Neural crest cell (in vitro differentiated cells): ENCODE data around the gene MYLK4. TPM values are rescaled to one million over a fixed set of nuclear protein-coding genes. Genes with fewer than 3 reads are reported as not detected.
A peak's percentile ranks its signal among the peaks of the same experiment; 100 is the strongest.

Source experiments
- DNase-seq: peaks from one replicate; pipeline ENCODE4 v3.0.0; 2021; ENCODE audit warnings: low read depth, mixed read lengths, low spot score
- H3K27ac Mint-ChIP-seq: one replicate; pipeline ENCODE4 v1.8.0; 2021; ENCODE audit warnings: mild to moderate bottlenecking, mixed read lengths; ENCODE audit not compliant: unreplicated experiment
- H3K27me3 Mint-ChIP-seq: 2 replicates; pipeline ENCODE4 v1.8.0; 2021; ENCODE audit warnings: low read depth, mild to moderate bottlenecking, mixed read lengths
- H3K36me3 Mint-ChIP-seq: 2 replicates; pipeline ENCODE4 v1.8.0; 2021; ENCODE audit warnings: low read depth, mild to moderate bottlenecking, mixed read lengths
- H3K4me1 Mint-ChIP-seq: 2 replicates; pipeline ENCODE4 v1.8.0; 2021; ENCODE audit warnings: mixed read lengths
- H3K4me3 Mint-ChIP-seq: one replicate; pipeline ENCODE4 v1.8.0; 2021; ENCODE audit warnings: mild to moderate bottlenecking, mixed read lengths
- H3K9me3 Mint-ChIP-seq: 2 replicates; pipeline ENCODE4 v1.8.0; 2021; ENCODE audit warnings: mixed read lengths
- total RNA-seq: library from RNA; stranded (reverse); gene quantifications from 2 replicates; pipeline ENCODE4 v1.2.1, GENCODE V29; 2021
- TF ChIP-seq, protein P1 (sequence below): fragments of 200-600 bp; sonication (generic); conservative IDR thresholded peaks from 2 replicates; pipeline ENCODE4 v1.5.0; 2021; ENCODE audit warnings: antibody characterized with exemption, mild to moderate bottlenecking

MYLK4 gene
- total RNA-seq, 1 donor from 2014 or later: 0.96 TPM

DNA sequence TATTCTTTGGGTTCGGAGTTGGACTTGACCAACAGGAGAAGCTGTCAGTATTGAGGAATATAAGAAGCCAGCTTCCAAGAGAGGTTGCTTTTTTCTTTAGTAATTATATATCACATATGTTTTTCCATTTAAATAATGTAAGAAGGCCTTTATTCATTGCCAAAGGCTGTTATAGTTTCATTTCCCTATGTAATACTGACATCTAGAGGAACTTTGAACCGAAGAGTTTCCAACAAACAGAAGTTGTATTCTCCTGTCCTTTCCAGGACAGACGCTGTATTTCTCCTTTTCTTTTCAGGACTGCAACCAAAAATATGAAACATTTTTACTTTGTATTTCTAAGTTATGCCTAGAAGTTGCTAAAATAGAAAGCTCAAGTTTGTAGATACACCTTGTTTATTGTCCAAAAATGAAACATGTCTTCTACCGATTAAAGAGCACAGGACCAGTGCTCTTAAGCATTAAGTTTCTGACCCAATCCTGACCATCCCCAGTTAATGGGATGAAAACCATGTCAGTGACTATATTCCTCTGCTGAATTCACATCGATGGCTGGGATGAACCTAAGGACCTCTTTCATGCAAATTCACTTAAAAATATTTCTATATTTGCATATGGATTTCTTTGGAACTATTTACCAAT is 55.1 kb downstream of the MYLK4 start:
- Mint-ChIP-seq H3K27me3 (no peaks in the 10 kb centered on the region), H3K4me1 (peaks cover 20% of the 10 kb centered on the region), H3K27ac (no peak overlapping the region), H3K4me3 (no peak overlapping the region), H3K36me3 (no peaks in the 10 kb centered on the region), H3K9me3 (no peaks in the 10 kb centered on the region)
- TF ChIP-seq, protein P1, sequence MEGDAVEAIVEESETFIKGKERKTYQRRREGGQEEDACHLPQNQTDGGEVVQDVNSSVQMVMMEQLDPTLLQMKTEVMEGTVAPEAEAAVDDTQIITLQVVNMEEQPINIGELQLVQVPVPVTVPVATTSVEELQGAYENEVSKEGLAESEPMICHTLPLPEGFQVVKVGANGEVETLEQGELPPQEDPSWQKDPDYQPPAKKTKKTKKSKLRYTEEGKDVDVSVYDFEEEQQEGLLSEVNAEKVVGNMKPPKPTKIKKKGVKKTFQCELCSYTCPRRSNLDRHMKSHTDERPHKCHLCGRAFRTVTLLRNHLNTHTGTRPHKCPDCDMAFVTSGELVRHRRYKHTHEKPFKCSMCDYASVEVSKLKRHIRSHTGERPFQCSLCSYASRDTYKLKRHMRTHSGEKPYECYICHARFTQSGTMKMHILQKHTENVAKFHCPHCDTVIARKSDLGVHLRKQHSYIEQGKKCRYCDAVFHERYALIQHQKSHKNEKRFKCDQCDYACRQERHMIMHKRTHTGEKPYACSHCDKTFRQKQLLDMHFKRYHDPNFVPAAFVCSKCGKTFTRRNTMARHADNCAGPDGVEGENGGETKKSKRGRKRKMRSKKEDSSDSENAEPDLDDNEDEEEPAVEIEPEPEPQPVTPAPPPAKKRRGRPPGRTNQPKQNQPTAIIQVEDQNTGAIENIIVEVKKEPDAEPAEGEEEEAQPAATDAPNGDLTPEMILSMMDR: peak; percentile 56
- no peak for DNase-seq

DNA sequence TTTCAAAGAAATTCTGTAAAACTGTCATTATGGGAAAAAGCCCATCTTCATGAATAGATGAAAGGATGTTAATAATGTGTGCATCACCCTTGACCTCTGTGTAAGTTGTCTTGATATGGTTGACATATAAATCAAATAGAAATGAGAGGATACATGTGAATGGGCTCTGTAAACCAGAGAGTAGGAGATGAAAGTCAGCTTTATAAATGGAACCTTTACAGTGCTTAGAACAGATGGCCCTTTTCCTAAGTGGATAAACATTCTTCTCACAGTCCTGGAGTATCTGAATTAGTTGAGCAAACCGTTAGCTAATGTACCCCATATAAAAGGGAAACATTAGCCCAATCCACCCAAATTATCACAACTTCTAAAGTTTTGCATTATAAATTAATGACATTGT is 57.5 kb downstream of the MYLK4 start:
- TF ChIP-seq, protein P1: no peak
- Mint-ChIP-seq H3K4me3 (no peak overlapping the region), H3K36me3 (no peaks in the 10 kb centered on the region), H3K27ac (no peak overlapping the region), H3K4me1 (peaks cover 12% of the 10 kb centered on the region), H3K9me3 (no peaks in the 10 kb centered on the region), H3K27me3 (no peaks in the 10 kb centered on the region)
- no peak for DNase-seq

DNA sequence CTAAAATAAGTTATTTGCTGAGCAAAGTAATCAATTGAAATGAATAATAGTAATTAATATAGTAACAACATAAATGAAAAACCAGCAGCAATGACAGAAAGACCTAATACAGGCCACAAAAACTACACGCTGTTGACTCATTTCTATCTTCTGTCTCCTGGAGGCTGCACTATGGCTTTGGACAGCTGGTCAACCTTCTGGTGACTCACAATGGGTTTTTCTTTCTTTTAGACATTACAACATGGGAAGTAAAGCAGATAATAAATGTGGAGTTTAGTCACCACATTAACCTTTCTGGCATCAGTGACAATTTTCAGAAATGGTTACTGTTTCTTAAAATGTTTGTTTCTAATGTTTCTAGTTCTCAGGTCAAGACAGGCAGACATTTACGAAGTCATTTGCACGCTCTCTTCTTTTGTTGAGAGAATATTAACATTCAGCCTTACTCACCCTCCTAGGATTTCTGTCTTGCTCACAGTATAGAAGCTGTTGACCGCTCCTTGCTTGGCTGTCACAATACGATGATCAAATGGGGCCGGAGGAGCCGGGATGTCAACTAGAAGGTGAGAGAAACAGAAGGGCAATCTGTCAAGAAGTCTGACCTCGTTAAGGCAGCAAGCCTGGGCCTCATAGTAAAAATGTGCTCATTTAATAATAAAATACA is 62.2 kb downstream of the MYLK4 start:
- no peak overlapping the region for H3K4me3 Mint-ChIP-seq
- peaks cover 5% of the 10 kb centered on the region for H3K36me3 Mint-ChIP-seq
- H3K9me3 Mint-ChIP-seq: peaks cover 5% of the 10 kb centered on the region
- TF ChIP-seq, protein P1: no peak
- peaks cover 10% of the 10 kb centered on the region for H3K4me1 Mint-ChIP-seq
- DNase-seq: no peak
- H3K27ac Mint-ChIP-seq: no peak overlapping the region
- no peaks in the 10 kb centered on the region for H3K27me3 Mint-ChIP-seq

DNA sequence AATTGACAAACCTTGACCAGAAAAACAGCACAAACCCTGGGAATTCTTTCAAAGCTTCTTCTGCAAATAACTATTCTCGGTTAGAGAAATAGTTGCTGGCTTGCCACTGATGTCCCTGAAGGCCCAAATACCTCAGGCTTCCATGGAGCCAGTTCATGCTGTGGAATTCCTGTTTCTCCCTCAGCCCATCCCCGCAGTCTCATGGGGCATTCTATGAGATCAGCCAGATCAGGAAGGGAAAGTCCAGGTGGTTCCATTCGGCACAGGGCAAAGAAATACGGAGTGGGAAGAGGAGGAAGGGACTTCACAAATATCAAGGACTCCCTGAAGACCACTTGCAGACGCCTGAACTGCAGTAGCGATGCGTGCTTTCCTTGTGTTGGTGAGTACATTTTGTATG is 63.3 kb downstream of the MYLK4 start:
- peaks cover 5% of the 10 kb centered on the region for H3K36me3 Mint-ChIP-seq
- no peak overlapping the region for H3K4me3 Mint-ChIP-seq
- no peaks in the 10 kb centered on the region for H3K27me3 Mint-ChIP-seq
- DNase-seq: no peak
- no peaks in the 10 kb centered on the region for H3K4me1 Mint-ChIP-seq
- no peak overlapping the region for H3K27ac Mint-ChIP-seq
- peaks cover 5% of the 10 kb centered on the region for H3K9me3 Mint-ChIP-seq
- TF ChIP-seq, protein P1: no peak

DNA sequence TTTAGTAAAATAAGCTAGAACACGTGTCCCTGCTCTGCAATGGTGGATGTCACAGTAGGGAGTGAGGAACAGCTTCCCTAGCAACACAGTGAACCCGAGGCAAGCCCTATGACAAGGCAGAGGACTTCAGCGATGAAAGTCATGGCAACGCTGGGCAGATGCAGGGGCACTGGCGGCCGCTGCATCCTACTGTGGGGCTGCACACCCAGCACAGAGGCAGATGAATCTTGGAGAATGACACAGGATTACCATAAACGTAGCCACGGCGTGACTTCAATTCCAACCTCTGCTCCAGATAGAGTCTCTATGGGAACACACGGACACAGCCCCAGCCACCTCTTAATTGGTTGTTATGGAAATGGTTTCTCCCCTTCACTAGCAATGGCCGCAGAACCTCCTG is 64.2 kb downstream of the MYLK4 start:
- H3K27me3 Mint-ChIP-seq: no peaks in the 10 kb centered on the region
- no peak overlapping the region for H3K4me3 Mint-ChIP-seq
- H3K36me3 Mint-ChIP-seq: peaks cover 5% of the 10 kb centered on the region
- no peak overlapping the region for H3K27ac Mint-ChIP-seq
- TF ChIP-seq, protein P1: no peak
- no peak for DNase-seq
- H3K4me1 Mint-ChIP-seq: no peaks in the 10 kb centered on the region
- peaks cover 5% of the 10 kb centered on the region for H3K9me3 Mint-ChIP-seq
